GM12878 (cell line): ENCODE measurements around the gene SLC36A1. TPM values are rescaled to one million over a fixed set of nuclear protein-coding genes. Genes with fewer than 3 reads are reported as not detected.

Source experiments
- ATAC-seq: fragments of 200-7000 bp; cut with Tn5 transposase; 3 replicates; pipeline ENCODE4 v1.9.1; 2020; ENCODE audit warnings: mild to moderate bottlenecking, moderate library complexity
- BruUV-seq: library from RNA; stranded (reverse); fragments of 400-500 nt; replicated peaks from 2 replicates; lab custom pipeline; 2021; lab: Mats Ljungman, UMichigan
- CTCF ChIA-PET: fragments of 300-600 bp; sonication (Branson Sonifier 250); formaldehyde crosslinking; extraction: SDS; loops from one replicate; lab custom pipeline; 2021; ENCODE audit warnings: inconsistent platforms; lab: Yijun Ruan, JAX
- POLR2A ChIA-PET: fragments of 350-600 bp; formaldehyde crosslinking; extraction: SDS; loops from one replicate; lab custom pipeline; 2021; ENCODE audit warnings: inconsistent platforms; lab: Charles Lee
- RAD21 ChIA-PET: fragments of 300-600 bp; sonication (Branson Sonifier 250); formaldehyde crosslinking; loops from one replicate; lab custom pipeline; 2023; ENCODE audit warnings: antibody characterized with exemption; ENCODE audit not compliant: unreplicated experiment; lab: Charles Lee
- SMC1A ChIA-PET: fragments of 300-600 bp; sonication (Branson Sonifier 250); formaldehyde crosslinking; loops from one replicate; lab custom pipeline; 2023; ENCODE audit not compliant: unreplicated experiment, uncharacterized antibody; lab: Charles Lee
- DNase-seq: peaks from one replicate; pipeline ENCODE4 v3.0.0-alpha.2; 2011; ENCODE audit warnings: low read depth, low spot score
- FAIRE-seq: peaks from 3 replicates; lab custom pipeline; 2011; peaks lifted over from hg19 to GRCh38; lab: Jason Lieb, UNC
- H2AFZ ChIP-seq: 2 replicates; pipeline ENCODE4 v1.6.0; 2011; ENCODE audit warnings: low read depth, low read length, control low read depth; ENCODE audit not compliant: control insufficient read depth
- H3K27ac ChIP-seq: 2 replicates; pipeline ENCODE4 v1.5.1; 2011; ENCODE audit warnings: control low read depth; ENCODE audit not compliant: control insufficient read depth, insufficient read depth
- H3K27me3 ChIP-seq, 2 experiments: replicated peaks in 1 of 2; 2 replicates each; pipeline versions ENCODE4 v1.6.0 to v1.6.1; 2011; ENCODE audit warnings: low read length in 1 of 2; ENCODE audit not compliant: control insufficient read depth in 2 of 2, insufficient read depth in 2 of 2
- H3K36me3 ChIP-seq, 2 experiments: 2 replicates each; pipeline ENCODE4 v1.5.1; 2011; ENCODE audit warnings: low read length in 1 of 2; ENCODE audit not compliant: control insufficient read depth in 2 of 2, insufficient read depth in 2 of 2
- H3K4me1 ChIP-seq: 2 replicates; pipeline ENCODE4 v1.6.1; 2011; ENCODE audit warnings: mild to moderate bottlenecking, low read length, moderate library complexity, mixed read lengths; ENCODE audit not compliant: control insufficient read depth, insufficient read depth
- H3K4me2 ChIP-seq: 2 replicates; pipeline ENCODE4 v1.6.0; 2011; ENCODE audit warnings: control low read depth; ENCODE audit not compliant: control insufficient read depth, insufficient read depth
- H3K4me3 ChIP-seq: fragments of 200-600 bp; sonication (generic); 2 replicates; pipeline ENCODE4 v1.5.1; 2016
- H3K79me2 ChIP-seq: 2 replicates; pipeline ENCODE4 v1.6.0; 2011; ENCODE audit warnings: low read length; ENCODE audit not compliant: control insufficient read depth, insufficient read depth
- H3K9ac ChIP-seq: 2 replicates; pipeline ENCODE4 v1.8.0; 2011; ENCODE audit warnings: low read length, control low read depth, mixed read lengths; ENCODE audit not compliant: control insufficient read depth, insufficient read depth
- H3K9me3 ChIP-seq: replicated peaks from 3 replicates; pipeline ENCODE4 v1.5.1; 2011; ENCODE audit warnings: mild to moderate bottlenecking, low read length; ENCODE audit not compliant: control insufficient read depth, insufficient read depth
- H4K20me1 ChIP-seq: 2 replicates; pipeline ENCODE4 v1.6.0; 2011; ENCODE audit not compliant: control insufficient read depth, insufficient read depth
- ATF7 ChIP-seq: fragments of 450-650 bp; IDR thresholded peaks from 2 replicates; pipeline ENCODE4 v1.6.1; 2016; ENCODE audit warnings: low read depth, mild to moderate bottlenecking
- BHLHE40 ChIP-seq, 2 experiments: fragments of 450-650 bp in 1 of 2; IDR thresholded peaks; 2 replicates each; pipeline ENCODE4 v1.6.1; 2011 to 2017; ENCODE audit warnings: low read depth in 2 of 2, borderline replicate concordance in 1 of 2, improper control_type of control experiment in 1 of 2, low read length in 1 of 2, mild to moderate bottlenecking in 1 of 2
- ETV6 ChIP-seq, 2 experiments: fragments of 450-650 bp in 1 of 2; IDR thresholded peaks in 1 of 2; conservative IDR thresholded peaks in 1 of 2; 2 replicates each; pipeline ENCODE4 v1.6.1; 2014; ENCODE audit warnings: antibody characterized with exemption in 1 of 2, borderline replicate concordance in 1 of 2, low read depth in 1 of 2, mild to moderate bottlenecking in 1 of 2, moderate library complexity in 1 of 2
- FOXK2 ChIP-seq: fragments of 450-650 bp; IDR thresholded peaks from 2 replicates; pipeline ENCODE4 v1.6.1; 2017; ENCODE audit warnings: mild to moderate bottlenecking, moderate library complexity
- MEF2A ChIP-seq: IDR thresholded peaks from 2 replicates; pipeline ENCODE4 v1.6.1; 2011; ENCODE audit warnings: low read depth, mild to moderate bottlenecking, low read length, moderate library complexity; ENCODE audit not compliant: insufficient read depth
- MYC ChIP-seq: IDR thresholded peaks from 2 replicates; pipeline ENCODE4 v1.6.1; 2011; ENCODE audit warnings: mild to moderate bottlenecking, low read length, moderate library complexity, inconsistent platforms; ENCODE audit not compliant: insufficient read depth, insufficient replicate concordance, insufficient read length, severe bottlenecking
- NFIC ChIP-seq: IDR thresholded peaks from 2 replicates; pipeline ENCODE4 v1.6.1; 2012; ENCODE audit warnings: low read depth, mild to moderate bottlenecking, inconsistent platforms, low read length, moderate library complexity
- NKRF ChIP-seq: fragments of 450-650 bp; conservative IDR thresholded peaks from 2 replicates; pipeline ENCODE4 v1.6.1; 2017; ENCODE audit warnings: mild to moderate bottlenecking, moderate library complexity
- NRF1 ChIP-seq: conservative IDR thresholded peaks from 2 replicates; pipeline ENCODE4 v1.6.1; 2011; ENCODE audit warnings: mild to moderate bottlenecking, low read depth, low read length, improper control_type of control experiment
- POLR2AphosphoS5 ChIP-seq: IDR thresholded peaks from 2 replicates; pipeline ENCODE4 v1.6.1; 2011; ENCODE audit warnings: mild to moderate bottlenecking, low read length, inconsistent platforms
- RAD51 ChIP-seq: fragments of 450-650 bp; IDR thresholded peaks from 2 replicates; pipeline ENCODE4 v1.6.1; 2016; ENCODE audit warnings: moderate library complexity, mild to moderate bottlenecking, inconsistent platforms
- RB1 ChIP-seq: fragments of 450-650 bp; formaldehyde crosslinking; IDR thresholded peaks from 2 replicates; pipeline ENCODE4 v1.6.1; 2017; ENCODE audit warnings: mild to moderate bottlenecking, borderline replicate concordance
- SUPT20H ChIP-seq: IDR thresholded peaks from 2 replicates; pipeline ENCODE4 v1.6.1; 2011; ENCODE audit warnings: low read depth, mild to moderate bottlenecking, low read length, moderate library complexity, borderline replicate concordance; ENCODE audit not compliant: control insufficient read depth
- TCF3 ChIP-seq: IDR thresholded peaks from 2 replicates; pipeline ENCODE4 v1.6.1; 2012; ENCODE audit warnings: low read depth, mild to moderate bottlenecking, low read length, borderline replicate concordance; ENCODE audit not compliant: insufficient read depth
- WRNIP1 ChIP-seq: IDR thresholded peaks from 2 replicates; pipeline ENCODE4 v1.6.1; 2011; ENCODE audit warnings: low read depth, low read length, improper control_type of control experiment, borderline replicate concordance
- YBX1 ChIP-seq: fragments of 450-650 bp; IDR thresholded peaks from 2 replicates; pipeline ENCODE4 v1.6.1; 2016; ENCODE audit warnings: antibody characterized with exemption
- ZBED1 ChIP-seq: IDR thresholded peaks from 2 replicates; pipeline ENCODE4 v1.6.1; 2016; ENCODE audit warnings: borderline replicate concordance
- ZNF274 ChIP-seq: IDR thresholded peaks from one replicate; pipeline ENCODE4 v1.8.0; 2011; ENCODE audit not compliant: insufficient read length, insufficient read depth
- WGBS: methylation state at CpG from one replicate; pipeline ENCODE4 v1.1.6; 2016; ENCODE audit warnings: low lambda C conversion rate; ENCODE audit not compliant: insufficient replicate concordance, insufficient coverage; ENCODE audit errors: missing lambda C conversion rate; 5-methylcytosine and 5-hydroxymethylcytosine counted together
- in situ Hi-C: fragments of 300-500 bp; cut with MboI; formaldehyde crosslinking; loops from 9 replicates; pipeline ENCODE4 v1.14.3; 2018; ENCODE audit warnings: mixed read lengths
- intact Hi-C: fragments of 100-400 bp; cut with micrococcal nuclease; formaldehyde crosslinking; loops from one replicate; pipeline ENCODE4 v1.14.2; 2022; ENCODE audit not compliant: unreplicated experiment
- polyA plus RNA-seq, 11 experiments: library from polyadenylated mRNA; depleted of rRNA in 4 of 11; unstranded in 6 of 11; stranded (reverse) in 5 of 11; fragments of >200 nt; fragmentation: Nextera tagmentation in 4 of 11; fragmentation: Illumina TruSeq in 1 of 11; extraction: Ambion mirVana in 4 of 11; extraction: Trizol in 1 of 11; gene quantifications; 1 replicate in 1 of 11; 2 replicates in 10 of 11; pipeline versions ENCODE4 v1.2.1 to v1.2.3, GENCODE V29; 2011 to 2016; ENCODE audit warnings: inconsistent platforms in 2 of 11, missing spikeins in 2 of 11, low read depth in 1 of 11
- total RNA-seq, 4 experiments: library from RNA; depleted of rRNA in 3 of 4; stranded (reverse); fragments of >200 nt in 3 of 4; fragmentation: Illumina TruSeq in 1 of 4; extraction: Trizol in 1 of 4; gene quantifications; 2 replicates each; pipeline versions ENCODE4 v1.2.1 to v1.2.3, GENCODE V29; 2013 to 2021
- TF ChIP-seq, protein P1 (sequence below): IDR thresholded peaks from 2 replicates; pipeline ENCODE4 v1.6.1; 2012; ENCODE audit warnings: mild to moderate bottlenecking, low read depth, low read length

Gene SLC36A1
- total and polyA plus RNA-seq, 10 of the 15 experiments (the other 5 are each of a cell fraction or from before 2014, with no cell fraction given): 0.50 to 8.2 (median 3.5) TPM

DNA sequence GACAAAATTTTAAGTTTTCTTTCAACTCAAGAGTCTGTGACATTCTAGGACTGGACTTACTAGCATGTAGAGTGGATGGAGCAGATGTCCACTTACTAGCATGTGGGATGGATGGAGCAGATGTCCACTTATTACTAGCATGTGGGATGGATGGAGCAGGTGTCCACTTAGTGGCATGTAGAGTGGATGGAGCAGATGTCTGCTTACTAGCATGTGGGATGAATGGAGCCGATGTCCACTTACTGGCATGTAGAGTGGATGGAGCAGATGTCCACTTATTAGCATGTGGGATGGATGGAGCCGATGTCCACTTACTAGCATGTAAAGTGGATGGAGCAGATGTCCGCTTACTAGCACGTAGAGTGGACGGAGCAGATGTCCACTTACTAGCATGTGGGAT lies 2.4 kb downstream of the SLC36A1 start:
- DNase-seq: no peak
- no peak overlapping the region for H3K27ac ChIP-seq
- peaks cover 12% of the 10 kb centered on the region for H3K4me1 ChIP-seq
- in situ Hi-C loops: loop anchor here (5.0 kb wide), 3 partner anchors 52 to 292 kb away; no protein-coding TSS in a partner anchor
- H3K9me3 ChIP-seq: no peaks in the 10 kb centered on the region
- TF ChIP-seq ZNF274 (no peak), FOXK2 (no peak), WRNIP1 (no peak), MYC (no peak), NKRF (no peak), ATF7 (no peak), NFIC (no peak), YBX1 (no peak), POLR2AphosphoS5 (no peak), ZBED1 (no peak), TCF3 (no peak), BHLHE40 (IDR thresholded peaks at IDR 0.05; ENCODE audit: borderline replicate concordance in 1 of 2, low read depth in 2 of 2, low read length in 1 of 2) (no peak), SUPT20H (no peak), RB1 (no peak), RAD51 (no peak), ETV6 (conservative IDR thresholded peaks at IDR 0.05 in 1 of 2, IDR thresholded peaks at IDR 0.05 in 1 of 2; ENCODE audit: borderline replicate concordance in 1 of 2, low read depth in 1 of 2) (no peak), MEF2A (no peak), NRF1 (no peak)
- TF ChIP-seq, protein P1, sequence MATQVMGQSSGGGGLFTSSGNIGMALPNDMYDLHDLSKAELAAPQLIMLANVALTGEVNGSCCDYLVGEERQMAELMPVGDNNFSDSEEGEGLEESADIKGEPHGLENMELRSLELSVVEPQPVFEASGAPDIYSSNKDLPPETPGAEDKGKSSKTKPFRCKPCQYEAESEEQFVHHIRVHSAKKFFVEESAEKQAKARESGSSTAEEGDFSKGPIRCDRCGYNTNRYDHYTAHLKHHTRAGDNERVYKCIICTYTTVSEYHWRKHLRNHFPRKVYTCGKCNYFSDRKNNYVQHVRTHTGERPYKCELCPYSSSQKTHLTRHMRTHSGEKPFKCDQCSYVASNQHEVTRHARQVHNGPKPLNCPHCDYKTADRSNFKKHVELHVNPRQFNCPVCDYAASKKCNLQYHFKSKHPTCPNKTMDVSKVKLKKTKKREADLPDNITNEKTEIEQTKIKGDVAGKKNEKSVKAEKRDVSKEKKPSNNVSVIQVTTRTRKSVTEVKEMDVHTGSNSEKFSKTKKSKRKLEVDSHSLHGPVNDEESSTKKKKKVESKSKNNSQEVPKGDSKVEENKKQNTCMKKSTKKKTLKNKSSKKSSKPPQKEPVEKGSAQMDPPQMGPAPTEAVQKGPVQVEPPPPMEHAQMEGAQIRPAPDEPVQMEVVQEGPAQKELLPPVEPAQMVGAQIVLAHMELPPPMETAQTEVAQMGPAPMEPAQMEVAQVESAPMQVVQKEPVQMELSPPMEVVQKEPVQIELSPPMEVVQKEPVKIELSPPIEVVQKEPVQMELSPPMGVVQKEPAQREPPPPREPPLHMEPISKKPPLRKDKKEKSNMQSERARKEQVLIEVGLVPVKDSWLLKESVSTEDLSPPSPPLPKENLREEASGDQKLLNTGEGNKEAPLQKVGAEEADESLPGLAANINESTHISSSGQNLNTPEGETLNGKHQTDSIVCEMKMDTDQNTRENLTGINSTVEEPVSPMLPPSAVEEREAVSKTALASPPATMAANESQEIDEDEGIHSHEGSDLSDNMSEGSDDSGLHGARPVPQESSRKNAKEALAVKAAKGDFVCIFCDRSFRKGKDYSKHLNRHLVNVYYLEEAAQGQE: no peak
- no peaks in the 10 kb centered on the region for H3K79me2 ChIP-seq
- H3K36me3 ChIP-seq: no peaks in the 10 kb centered on the region
- SMC1A ChIA-PET: interaction anchor here (1.2 to 5.9 kb wide), 6 partner anchors 10 to 203 kb away, joined by 3 to 53 read pairs (median 8); no protein-coding TSS in a partner anchor
- H3K4me3 ChIP-seq: no peak overlapping the region
- FAIRE-seq: no peak
- no peak overlapping the region for H3K9ac ChIP-seq
- no TSS peak for BruUV-seq
- RAD21 ChIA-PET: interaction anchor here (0.8 to 3.7 kb wide), 4 partner anchors 50 to 201 kb away, joined by 3 to 52 read pairs (median 12); no protein-coding TSS in a partner anchor
- no peaks in the 10 kb centered on the region for H3K27me3 ChIP-seq
- H3K4me2 ChIP-seq: no peak overlapping the region
- WGBS: 99% methylated on average over 5 of the region's 5 CpGs
- CTCF ChIA-PET: interaction anchor here (1.3 to 9.5 kb wide), 7 partner anchors 9 to 202 kb away, joined by 4 to 137 read pairs (median 27); no protein-coding TSS in a partner anchor
- no peak for ATAC-seq
- H2AFZ ChIP-seq: no peak overlapping the region
- H4K20me1 ChIP-seq: no peaks in the 10 kb centered on the region
- POLR2A ChIA-PET: no interaction called here
- intact Hi-C loops: no loop called here
